T-helper 1 cell (primary cell): Measurements from ENCODE around the gene SEMA6C.
"Not testable (repeated sequence)": the region's sequence is repeated elsewhere in the genome, so short reads cannot be mapped to it uniquely, and the experiment has no call there.

Experiments used
- DNase-seq, 5 donors: peaks; one replicate each; pipeline ENCODE4 v3.0.0-alpha.2; 2012 to 2020

SEMA6C gene

GRCh38 chr1:151124763-151125403 lies 21.5 kb downstream of the SEMA6C start:
- no peak for DNase-seq

GRCh38 chr1:151113877-151114276 lies 32.6 kb downstream of the SEMA6C start:
- DNase-seq, result no peak

GRCh38 chr1:151108331-151108730 lies 38.1 kb downstream of the SEMA6C start:
- no peak for DNase-seq

GRCh38 chr1:151106894-151107293 lies 39.5 kb downstream of the SEMA6C start:
- DNase-seq, result no peak

- DNase-seq, result no peak
Observed at GRCh38 chr1:151104630-151105029, 41.8 kb downstream of the SEMA6C start.

- DNase-seq, result no peak
Observed at GRCh38 chr1:151098126-151098525, 48.3 kb downstream of the SEMA6C start.

GRCh38 chr1:151097426-151097825 lies 49.0 kb downstream of the SEMA6C start:
- not testable (repeated sequence) for DNase-seq

- DNase-seq, result no peak
Observed at GRCh38 chr1:151085953-151086559, 60.4 kb downstream of the SEMA6C start.
